Ovary (tissue), 9 donors: ENCODE data around the gene DNMT1. TPM values are rescaled to one million over a fixed set of nuclear protein-coding genes. Genes with fewer than 3 reads are reported as not detected.
A peak's percentile ranks its signal among the peaks of the same experiment; 100 is the strongest.

ENCODE experiments used
- DNase-seq, 5 donors: peaks; one replicate each; pipeline ENCODE4 v3.0.0-alpha.2; 2019 to 2020
- H3K27ac ChIP-seq, 2 donors: fragments of 200-600 bp; one replicate each; pipeline versions ENCODE4 v1.5.1 to v1.8.0; 2019 to 2022
- H3K27me3 ChIP-seq: fragments of 200-600 bp; one replicate; pipeline ENCODE4 v1.8.0; 2022
- H3K36me3 ChIP-seq: fragments of 200-600 bp; sonication (generic); one replicate; pipeline ENCODE4 v1.5.1; 2019
- H3K4me1 ChIP-seq: one replicate; pipeline ENCODE4 v1.8.1; 2013; ENCODE audit warnings: mild to moderate bottlenecking, moderate library complexity; ENCODE audit not compliant: insufficient read depth
- H3K4me3 ChIP-seq: fragments of 200-600 bp; sonication (generic); one replicate; pipeline ENCODE4 v1.5.1; 2017
- H3K9me3 ChIP-seq, 2 donors: fragments of 200-600 bp in 1 of 2; sonication (generic) in 1 of 2; one replicate each; pipeline versions ENCODE4 v1.5.1 to v1.8.1; 2013 to 2019; ENCODE audit warnings: mild to moderate bottlenecking in 1 of 2, moderate library complexity in 1 of 2
- CTCF ChIP-seq, 3 donors: fragments of 450-650 bp in 2 of 3; fragments of 200-600 bp in 1 of 3; IDR thresholded peaks; one replicate each; pipeline versions ENCODE4 v1.5.1 to v1.8.0; 2016 to 2022; ENCODE audit warnings: antibody characterized with exemption in 3 of 3, mild to moderate bottlenecking in 1 of 3
- EP300 ChIP-seq: sonication (generic); formaldehyde crosslinking; IDR thresholded peaks from one replicate; pipeline ENCODE4 v1.6.1; 2017; ENCODE audit warnings: antibody characterized with exemption
- POLR2A ChIP-seq: fragments of 450-650 bp; IDR thresholded peaks from one replicate; pipeline ENCODE4 v1.6.1; 2017; ENCODE audit warnings: antibody characterized with exemption, mild to moderate bottlenecking, moderate library complexity
- WGBS, 3 donors: extraction: QIAGEN DNeasy Blood & Tissue Kit in 1 of 3; methylation state at CpG; one replicate each; pipeline versions ENCODE4 v1.1.5 to v1.1.7; 2013 to 2017; 5-methylcytosine and 5-hydroxymethylcytosine counted together
- intact Hi-C, 4 donors: fragments of 100-400 bp; cut with DNase I; formaldehyde crosslinking; loops; one replicate each; pipeline versions ENCODE4 v1.11.0 to v1.15.1; 2022 to 2023
- polyA plus RNA-seq, 2 donors: library from polyadenylated mRNA; stranded (reverse); fragments of 200-250 nt in 1 of 2; fragments of 350-450 nt in 1 of 2; fragmentation: Illumina TruSeq in 1 of 2; extraction: RNeasy Lipid Tissue Mini Kit (QIAGEN cat#74804) in 1 of 2; gene quantifications; one replicate each; pipeline ENCODE4 v1.2.3, GENCODE V29; 2013 to 2014
- total RNA-seq, 7 donors: library from RNA; depleted of rRNA in 2 of 7; stranded (reverse); fragments of >200 nt in 2 of 7; fragmentation: NEBNext Ultra II Directional in 3 of 7; extraction: Animal tissue kit (Norgen Biotek cat#: 25700) in 3 of 7; gene quantifications; one replicate each; pipeline versions ENCODE4 v1.1.0 to v1.2.4, GENCODE V29; 2016 to 2023
- donor health status: DM: no; HTN: no; CAD: no; lungs with moderate emphysema.
- donor health status: DM: no; HTN: no; CAD: no.
- donor health status: Bipolar disorder and iron deficiency.
- donor health status: DM: yes; HTN: yes; CAD: no.
- donor health status: DM: no; HTN: no; CAD: no.
- donor health status: DM: yes; HTN: yes; CAD: no.

Gene DNMT1
- total and polyA plus RNA-seq, 9 donors, result 19.8 to 74.2 (median 41.8) TPM

- WGBS, 3 donors, result 78 to 83% (median 80%) methylated on average over 15 of the region's 15 CpGs
- no peak for DNase-seq
- Histone ChIP-seq H3K4me1 (peaks cover 1% of the 10 kb centered on the region), H3K9me3 (no peaks in the 10 kb centered on the region), H3K27ac (no peak overlapping the region), H3K4me3 (no peak overlapping the region), H3K27me3 (no peaks in the 10 kb centered on the region), H3K36me3 (no peaks in the 10 kb centered on the region)
- intact Hi-C loops, result no loop called here
- TF ChIP-seq CTCF (IDR thresholded peaks at IDR 0.05), result no peak
- no peak for TF ChIP-seq EP300
- no peak for TF ChIP-seq POLR2A
Measured at GRCh38 chr19:10089801-10090375, 104.9 kb downstream of the DNMT1 start.

GRCh38 chr19:10088949-10089554, 105.7 kb downstream of the DNMT1 start:
- peaks cover 1% of the 10 kb centered on the region for H3K4me1 ChIP-seq
- no peaks in the 10 kb centered on the region for H3K9me3 ChIP-seq
- intact Hi-C loops, result no loop called here
- TF ChIP-seq CTCF (IDR thresholded peaks at IDR 0.05) (no peak), EP300 (no peak), POLR2A (no peak)
- no peaks in the 10 kb centered on the region for H3K27me3 ChIP-seq
- WGBS, 3 donors, result 88 to 92% (median 91%) methylated on average over 6 of the region's 6 CpGs
- no peak overlapping the region for H3K27ac ChIP-seq
- DNase-seq, result no peak
- no peak overlapping the region for H3K4me3 ChIP-seq
- H3K36me3 ChIP-seq, result no peaks in the 10 kb centered on the region

- peak overlapping the region; percentile 74 to 79 for H3K27ac ChIP-seq
- H3K9me3 ChIP-seq, result no peaks in the 10 kb centered on the region
- peaks cover 1% of the 10 kb centered on the region for H3K4me1 ChIP-seq
- H3K36me3 ChIP-seq, result no peaks in the 10 kb centered on the region
- intact Hi-C loops, result no loop called here
- no peak overlapping the region for H3K4me3 ChIP-seq
- DNase-seq, result no peak
- H3K27me3 ChIP-seq, result no peaks in the 10 kb centered on the region
- WGBS, 3 donors, result 76 to 81% (median 77%) methylated on average over 18 of the region's 18 CpGs
- no peak for TF ChIP-seq CTCF (IDR thresholded peaks at IDR 0.05)
- TF ChIP-seq POLR2A, result no peak
- TF ChIP-seq EP300, result no peak
Measured at GRCh38 chr19:10087296-10088061, 107.3 kb downstream of the DNMT1 start.

- Histone ChIP-seq H3K27me3 (no peaks in the 10 kb centered on the region), H3K27ac (peak overlapping the region; percentile 74 to 79), H3K36me3 (no peaks in the 10 kb centered on the region), H3K4me3 (peak overlapping the region; percentile 69), H3K4me1 (peaks cover 1% of the 10 kb centered on the region), H3K9me3 (no peaks in the 10 kb centered on the region)
- no peak for TF ChIP-seq CTCF (IDR thresholded peaks at IDR 0.05)
- TF ChIP-seq EP300, result no peak
- no peak for TF ChIP-seq POLR2A
- intact Hi-C loops, result no loop called here
- WGBS, 3 donors, result 1 to 4% (median 2%) methylated on average over 24 to 43 of the region's 43 CpGs
- peak; percentile 44 to 74 (median 73) for DNase-seq
Measured at GRCh38 chr19:10086591-10087192, 108.1 kb downstream of the DNMT1 start.
